BE2C (cell line): Measurements from ENCODE around the gene CPE.
A peak's percentile ranks its signal among the peaks of the same experiment; 100 is the strongest.

Experiments
- DNase-seq: peaks from one replicate; pipeline ENCODE4 v3.0.0-alpha.2; 2020
- H3K27me3 ChIP-seq: fragments of 250-450 bp; sonication (Bioruptor Pico); 2 replicates; pipeline ENCODE4 v1.5.1; 2020; ENCODE audit warnings: mild to moderate bottlenecking
- H3K36me3 ChIP-seq: fragments of 250-450 bp; sonication (Bioruptor Pico); 2 replicates; pipeline ENCODE4 v1.5.1; 2020; ENCODE audit warnings: mild to moderate bottlenecking
- H3K4me1 ChIP-seq: fragments of 250-450 bp; sonication (Bioruptor Pico); 2 replicates; pipeline ENCODE4 v1.5.1; 2020
- H3K4me3 ChIP-seq: 2 replicates; pipeline ENCODE4 v1.5.1; 2011; ENCODE audit warnings: low read depth, low read length
- H3K9me3 ChIP-seq: fragments of 250-450 bp; sonication (Bioruptor Pico); 2 replicates; pipeline ENCODE4 v1.5.1; 2020
- TF ChIP-seq, protein P1 (sequence below): IDR thresholded peaks from 2 replicates; pipeline ENCODE4 v1.5.1; 2012; ENCODE audit warnings: mild to moderate bottlenecking, low read depth, low read length

CPE gene

DNA sequence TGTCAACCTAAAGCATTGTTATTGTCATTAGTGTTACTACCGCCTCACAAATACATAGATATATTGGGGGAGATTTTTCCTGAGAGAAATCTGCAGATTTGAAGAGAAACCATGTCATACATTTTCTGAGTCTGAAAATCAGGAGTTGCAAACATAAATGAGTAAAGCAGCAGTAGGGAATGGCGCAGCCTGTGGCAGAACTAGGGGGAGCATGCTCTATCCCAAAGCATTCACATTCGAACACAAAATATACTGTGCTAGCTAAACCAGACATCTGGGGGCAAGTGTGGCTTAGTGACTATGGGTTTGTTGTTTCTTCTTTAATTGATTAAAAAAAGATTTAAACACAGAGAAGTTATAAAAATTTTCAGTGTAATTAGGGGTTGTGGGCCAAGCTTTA is 83.2 kb downstream of the CPE start:
- H3K4me1 ChIP-seq = no peaks in the 10 kb centered on the region
- DNase-seq = no peak
- H3K4me3 ChIP-seq = no peak overlapping the region
- no peaks in the 10 kb centered on the region for H3K36me3 ChIP-seq
- H3K27me3 ChIP-seq = no peaks in the 10 kb centered on the region; the same call in 1 of the 2 replicates
- TF ChIP-seq, protein P1, sequence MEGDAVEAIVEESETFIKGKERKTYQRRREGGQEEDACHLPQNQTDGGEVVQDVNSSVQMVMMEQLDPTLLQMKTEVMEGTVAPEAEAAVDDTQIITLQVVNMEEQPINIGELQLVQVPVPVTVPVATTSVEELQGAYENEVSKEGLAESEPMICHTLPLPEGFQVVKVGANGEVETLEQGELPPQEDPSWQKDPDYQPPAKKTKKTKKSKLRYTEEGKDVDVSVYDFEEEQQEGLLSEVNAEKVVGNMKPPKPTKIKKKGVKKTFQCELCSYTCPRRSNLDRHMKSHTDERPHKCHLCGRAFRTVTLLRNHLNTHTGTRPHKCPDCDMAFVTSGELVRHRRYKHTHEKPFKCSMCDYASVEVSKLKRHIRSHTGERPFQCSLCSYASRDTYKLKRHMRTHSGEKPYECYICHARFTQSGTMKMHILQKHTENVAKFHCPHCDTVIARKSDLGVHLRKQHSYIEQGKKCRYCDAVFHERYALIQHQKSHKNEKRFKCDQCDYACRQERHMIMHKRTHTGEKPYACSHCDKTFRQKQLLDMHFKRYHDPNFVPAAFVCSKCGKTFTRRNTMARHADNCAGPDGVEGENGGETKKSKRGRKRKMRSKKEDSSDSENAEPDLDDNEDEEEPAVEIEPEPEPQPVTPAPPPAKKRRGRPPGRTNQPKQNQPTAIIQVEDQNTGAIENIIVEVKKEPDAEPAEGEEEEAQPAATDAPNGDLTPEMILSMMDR = no peak
- no peaks in the 10 kb centered on the region for H3K9me3 ChIP-seq

DNA sequence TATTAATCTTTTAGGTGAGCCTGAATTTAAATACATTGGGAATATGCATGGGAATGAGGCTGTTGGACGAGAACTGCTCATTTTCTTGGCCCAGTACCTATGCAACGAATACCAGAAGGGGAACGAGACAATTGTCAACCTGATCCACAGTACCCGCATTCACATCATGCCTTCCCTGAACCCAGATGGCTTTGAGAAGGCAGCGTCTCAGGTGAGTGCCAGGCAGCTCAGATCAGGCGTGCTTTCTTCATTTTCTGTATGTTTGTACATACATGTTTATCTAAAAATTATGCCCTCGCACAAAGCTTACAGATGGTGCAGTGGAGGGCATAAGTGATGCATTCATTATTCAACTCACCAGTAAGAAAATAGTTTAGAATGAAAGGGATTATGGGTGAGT is 85.6 kb downstream of the CPE start:
- no peaks in the 10 kb centered on the region for H3K9me3 ChIP-seq
- no peaks in the 10 kb centered on the region for H3K36me3 ChIP-seq
- no peak overlapping the region for H3K4me3 ChIP-seq
- H3K4me1 ChIP-seq = no peaks in the 10 kb centered on the region
- TF ChIP-seq, protein P1 = no peak
- no peaks in the 10 kb centered on the region for H3K27me3 ChIP-seq
- DNase-seq = no peak

DNA sequence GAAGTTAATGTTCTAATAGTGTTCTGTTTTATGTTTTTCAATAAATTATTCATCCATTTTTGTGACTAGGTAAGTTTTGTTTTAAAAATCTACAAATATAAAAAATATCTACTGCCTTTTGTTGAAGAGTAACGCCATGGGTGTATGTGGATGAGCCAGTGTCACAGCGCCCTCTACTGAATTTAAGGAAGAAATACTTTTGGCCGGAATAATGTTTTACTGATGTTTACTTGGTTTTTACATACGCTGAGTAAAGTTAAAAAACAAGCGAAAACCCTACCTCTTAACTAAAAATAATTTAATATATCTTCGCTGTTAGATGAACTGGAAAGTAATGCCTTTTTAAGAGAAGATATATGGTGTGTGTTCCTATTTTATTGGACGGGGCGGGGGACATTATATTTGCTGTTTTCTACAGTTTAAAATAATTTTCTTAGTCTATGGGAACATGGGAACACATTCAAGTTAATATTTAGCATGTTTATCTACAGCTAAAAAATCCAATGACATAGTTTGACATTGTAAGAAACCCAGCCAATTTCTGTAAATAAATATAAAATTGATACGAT is 86.1 kb downstream of the CPE start:
- no peaks in the 10 kb centered on the region for H3K36me3 ChIP-seq
- H3K9me3 ChIP-seq = no peaks in the 10 kb centered on the region
- no peak overlapping the region for H3K4me3 ChIP-seq
- DNase-seq = peak; percentile 9
- H3K4me1 ChIP-seq = no peaks in the 10 kb centered on the region
- no peaks in the 10 kb centered on the region for H3K27me3 ChIP-seq
- TF ChIP-seq, protein P1 = peak; percentile 82

DNA sequence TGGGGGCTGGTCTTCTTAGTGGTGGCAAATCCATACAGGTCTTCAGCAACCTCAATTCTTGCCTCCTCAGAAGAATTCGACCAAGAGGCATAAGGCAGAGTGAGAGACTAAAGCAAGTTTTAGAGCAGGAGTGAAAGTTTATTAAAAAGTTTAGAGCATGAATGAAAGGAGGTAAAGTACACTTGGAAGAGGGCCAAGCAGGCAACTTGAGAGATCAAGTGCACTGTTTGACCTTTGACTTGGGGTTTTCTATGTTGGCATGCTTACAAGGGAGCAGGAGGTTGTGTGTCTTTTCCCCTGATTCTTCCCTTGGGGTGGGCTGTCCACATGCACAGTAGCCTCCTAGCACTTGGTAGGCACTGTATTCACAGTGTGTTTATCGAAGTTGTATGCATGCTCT is 91.2 kb downstream of the CPE start:
- Histone ChIP-seq H3K4me3 (no peak overlapping the region), H3K27me3 (no peaks in the 10 kb centered on the region), H3K4me1 (no peaks in the 10 kb centered on the region), H3K36me3 (no peaks in the 10 kb centered on the region), H3K9me3 (no peaks in the 10 kb centered on the region; the same call in 1 of the 2 replicates)
- TF ChIP-seq, protein P1 = no peak
- DNase-seq = no peak

DNA sequence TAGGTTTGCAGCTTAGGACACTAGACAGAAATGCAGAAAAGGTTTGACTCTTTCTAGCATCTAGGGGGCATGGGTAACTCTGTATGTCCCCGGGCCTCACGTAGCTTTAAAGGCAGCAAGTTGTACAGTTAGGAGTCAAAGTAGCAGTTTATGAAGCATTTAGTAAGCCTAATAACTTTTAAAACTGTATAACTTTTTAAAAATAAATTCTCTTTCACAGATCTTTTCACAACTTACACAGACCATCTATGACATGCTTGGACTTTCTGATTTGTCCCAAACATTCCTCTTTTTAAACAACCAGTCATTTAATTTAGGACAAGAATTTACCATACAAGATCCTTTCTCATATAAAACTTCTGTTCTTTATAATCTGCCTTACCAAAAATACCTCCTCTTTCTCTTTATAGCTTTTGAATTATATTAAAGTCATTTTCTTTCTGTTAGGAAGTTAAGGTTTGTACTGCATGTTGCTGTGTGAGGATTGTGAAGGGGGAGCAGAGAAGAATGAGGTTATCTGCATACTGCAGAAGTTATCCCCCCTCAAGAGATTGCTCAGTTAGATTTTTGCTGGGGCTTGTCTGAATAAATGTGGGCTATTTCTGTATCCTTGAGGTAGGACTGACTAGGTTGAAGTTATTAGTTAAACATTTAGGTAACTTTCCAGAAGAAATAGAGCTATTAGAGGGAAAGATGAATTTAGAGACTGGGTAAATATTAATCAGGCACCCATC is 94.3 kb downstream of the CPE start:
- H3K9me3 ChIP-seq = no peaks in the 10 kb centered on the region; the same call in 1 of the 2 replicates
- no peak for DNase-seq
- no peaks in the 10 kb centered on the region for H3K36me3 ChIP-seq
- H3K4me1 ChIP-seq = no peaks in the 10 kb centered on the region
- H3K27me3 ChIP-seq = no peaks in the 10 kb centered on the region
- TF ChIP-seq, protein P1 = no peak
- no peak overlapping the region for H3K4me3 ChIP-seq
